Measurements from ENCODE around the gene KLHL8. TPM values are rescaled to one million over a fixed set of nuclear protein-coding genes. Genes with fewer than 3 reads are reported as not detected.

Gene KLHL8
- total RNA-seq, 1 donor from 2014 or later = 9.1 TPM

GRCh38 chr4:87211249-87211952 lies 9.0 kb downstream of the KLHL8 start:
- Histone ChIP-seq H3K4me1 (peaks cover 15% of the 10 kb centered on the region), H3K27ac (no peak overlapping the region), H3K4me3 (no peak overlapping the region), H3K27me3 (no peaks in the 10 kb centered on the region), H3K9me3 (no peaks in the 10 kb centered on the region), H3K36me3 (no peaks in the 10 kb centered on the region)
- DNase-seq (ENCODE audit: extremely low spot score in 2 of 2) = no peak
- TF ChIP-seq POLR2AphosphoS5 (IDR thresholded peaks at IDR 0.05; ENCODE audit: insufficient read depth in 1 of 2, low read depth in 1 of 2) = no peak
- no peak for TF ChIP-seq CTCF (IDR thresholded peaks at IDR 0.05)
- TF ChIP-seq POLR2A (IDR thresholded peaks at IDR 0.05) = no peak
- intact Hi-C loops (cut with DNase I) = no loop called here

- intact Hi-C loops (cut with DNase I) = no loop called here
- DNase-seq (ENCODE audit: extremely low spot score in 2 of 2) = no peak
- H3K27ac ChIP-seq = no peak overlapping the region
Observed at GRCh38 chr4:87209696-87210095, 10.7 kb downstream of the KLHL8 start.

GRCh38 chr4:87209182-87209581 lies 11.2 kb downstream of the KLHL8 start:
- DNase-seq (ENCODE audit: extremely low spot score in 2 of 2) = no peak
- intact Hi-C loops (cut with DNase I) = no loop called here
- peaks cover 15% of the 10 kb centered on the region for H3K4me1 ChIP-seq
- H3K27me3 ChIP-seq = no peaks in the 10 kb centered on the region
- no peak for TF ChIP-seq CTCF (IDR thresholded peaks at IDR 0.05)
- no peak for TF ChIP-seq POLR2AphosphoS5 (IDR thresholded peaks at IDR 0.05; ENCODE audit: insufficient read depth in 1 of 2, low read depth in 1 of 2)
- TF ChIP-seq POLR2A (IDR thresholded peaks at IDR 0.05) = no peak
- H3K9me3 ChIP-seq = no peaks in the 10 kb centered on the region
- no peak overlapping the region for H3K27ac ChIP-seq
- H3K36me3 ChIP-seq = no peaks in the 10 kb centered on the region
- H3K4me3 ChIP-seq = no peak overlapping the region

More at GRCh38 chr4:87209696-87210095, 10.7 kb downstream of the KLHL8 start:
- H3K4me1 ChIP-seq = peaks cover 15% of the 10 kb centered on the region
- no peaks in the 10 kb centered on the region for H3K9me3 ChIP-seq
- TF ChIP-seq POLR2AphosphoS5 (IDR thresholded peaks at IDR 0.05; ENCODE audit: insufficient read depth in 1 of 2, low read depth in 1 of 2) (no peak), CTCF (IDR thresholded peaks at IDR 0.05) (no peak), POLR2A (IDR thresholded peaks at IDR 0.05) (no peak)
- H3K4me3 ChIP-seq = no peak overlapping the region
- H3K27me3 ChIP-seq = no peaks in the 10 kb centered on the region
- H3K36me3 ChIP-seq = no peaks in the 10 kb centered on the region

GRCh38 chr4:87204559-87204958 lies 15.9 kb downstream of the KLHL8 start:
- no peaks in the 10 kb centered on the region for H3K9me3 ChIP-seq
- no peaks in the 10 kb centered on the region for H3K4me1 ChIP-seq
- DNase-seq (ENCODE audit: extremely low spot score in 2 of 2) = no peak
- TF ChIP-seq POLR2A (IDR thresholded peaks at IDR 0.05) (no peak), POLR2AphosphoS5 (IDR thresholded peaks at IDR 0.05; ENCODE audit: insufficient read depth in 1 of 2, low read depth in 1 of 2) (no peak), CTCF (IDR thresholded peaks at IDR 0.05) (no peak)
- H3K27ac ChIP-seq = no peak overlapping the region
- intact Hi-C loops (cut with DNase I) = no loop called here
- H3K4me3 ChIP-seq = no peak overlapping the region
- H3K36me3 ChIP-seq = no peaks in the 10 kb centered on the region
- H3K27me3 ChIP-seq = no peaks in the 10 kb centered on the region

GRCh38 chr4:87196927-87197326 lies 23.5 kb downstream of the KLHL8 start:
- Histone ChIP-seq H3K27ac (no peak overlapping the region), H3K9me3 (no peaks in the 10 kb centered on the region), H3K4me1 (no peaks in the 10 kb centered on the region), H3K27me3 (no peaks in the 10 kb centered on the region), H3K4me3 (no peak overlapping the region), H3K36me3 (no peaks in the 10 kb centered on the region)
- TF ChIP-seq POLR2A (IDR thresholded peaks at IDR 0.05) = no peak
- DNase-seq (ENCODE audit: extremely low spot score in 2 of 2) = no peak
- intact Hi-C loops (cut with DNase I) = no loop called here
